HEK293 (cell line): ENCODE data around the gene CIITA.

ENCODE experiments used
- CTCF ChIA-PET: fragments of 350-600 bp; formaldehyde crosslinking; extraction: SDS; loops from one replicate; lab custom pipeline; 2021; ENCODE audit warnings: antibody characterized with exemption; lab: Yijun Ruan, JAX
- POLR2A ChIA-PET: fragments of 300-600 bp; formaldehyde crosslinking; extraction: SDS; loops from one replicate; lab custom pipeline; 2020; ENCODE audit warnings: antibody characterized with exemption, inconsistent platforms; lab: Yijun Ruan, JAX
- H3K27ac ChIP-seq: fragments of 200-500 bp; sonication (Bioruptor generic); 2 replicates; pipeline ENCODE4 v1.5.1; 2014; ENCODE audit warnings: low read depth, low read length, control low read depth, inconsistent platforms; ENCODE audit errors: extremely low read depth
- H3K36me3 ChIP-seq, 2 experiments: fragments of 200-500 bp in 1 of 2; sonication (Bioruptor generic) in 1 of 2; 1 replicate in 1 of 2; 2 replicates in 1 of 2; pipeline ENCODE4 v1.5.1; 2014 to 2017; ENCODE audit warnings: inconsistent platforms in 2 of 2, low read length in 2 of 2; ENCODE audit not compliant: control insufficient read depth in 2 of 2, insufficient read depth in 1 of 2
- H3K4me1 ChIP-seq: fragments of 200-500 bp; sonication (Bioruptor generic); 2 replicates; pipeline ENCODE4 v1.5.1; 2014; ENCODE audit warnings: mild to moderate bottlenecking, low read length, inconsistent platforms; ENCODE audit not compliant: control insufficient read depth, insufficient read depth
- H3K4me3 ChIP-seq: 2 replicates; pipeline ENCODE4 v1.5.1; 2011; ENCODE audit warnings: low read depth, mild to moderate bottlenecking, control low read depth, low read length, moderate library complexity
- H3K9me3 ChIP-seq: fragments of 200-500 bp; sonication (Bioruptor generic); 2 replicates; pipeline ENCODE4 v1.5.1; 2014; ENCODE audit warnings: low read depth, low read length, inconsistent platforms; ENCODE audit not compliant: control insufficient read depth, insufficient read depth
- BCL11B ChIP-seq: fragments of 450-650 bp; formaldehyde crosslinking; IDR thresholded peaks from 2 replicates; pipeline ENCODE4 v1.5.1; 2016; ENCODE audit warnings: low read depth, missing biosample characterization, missing genetic modification characterization
- FEZF1 ChIP-seq: fragments of 450-650 bp; formaldehyde crosslinking; IDR thresholded peaks from 2 replicates; pipeline ENCODE4 v1.5.1; 2016; ENCODE audit warnings: missing biosample characterization, missing genetic modification characterization
- GLIS1 ChIP-seq: fragments of 450-650 bp; formaldehyde crosslinking; IDR thresholded peaks from 2 replicates; pipeline ENCODE4 v1.5.1; 2016; ENCODE audit warnings: missing biosample characterization, missing genetic modification characterization
- KLF1 ChIP-seq: fragments of 450-650 bp; formaldehyde crosslinking; IDR thresholded peaks from 2 replicates; pipeline ENCODE4 v1.5.1; 2016; ENCODE audit warnings: missing biosample characterization, missing genetic modification characterization
- MYNN ChIP-seq: fragments of 450-650 bp; formaldehyde crosslinking; IDR thresholded peaks from 2 replicates; pipeline ENCODE4 v1.5.1; 2016; ENCODE audit warnings: missing biosample characterization, missing genetic modification characterization, borderline replicate concordance
- OVOL3 ChIP-seq: fragments of 450-650 bp; formaldehyde crosslinking; IDR thresholded peaks from 2 replicates; pipeline ENCODE4 v1.5.1; 2016; ENCODE audit warnings: missing biosample characterization, missing genetic modification characterization
- PRDM2 ChIP-seq: fragments of 450-650 bp; formaldehyde crosslinking; IDR thresholded peaks from 2 replicates; pipeline ENCODE4 v1.5.1; 2016; ENCODE audit warnings: missing biosample characterization, missing genetic modification characterization, borderline replicate concordance
- SALL2 ChIP-seq: fragments of 450-650 bp; formaldehyde crosslinking; IDR thresholded peaks from 2 replicates; pipeline ENCODE4 v1.5.0; 2017; ENCODE audit warnings: missing biosample characterization, mild to moderate bottlenecking, missing genetic modification characterization, borderline replicate concordance
- TCF7L2 ChIP-seq: IDR thresholded peaks from 2 replicates; pipeline ENCODE4 v1.6.1; 2011; ENCODE audit warnings: low read depth, mild to moderate bottlenecking, inconsistent platforms, low read length, moderate library complexity, borderline replicate concordance
- ZBTB8A ChIP-seq: fragments of 450-650 bp; formaldehyde crosslinking; IDR thresholded peaks from 2 replicates; pipeline ENCODE4 v1.5.1; 2016; ENCODE audit warnings: missing biosample characterization, missing genetic modification characterization
- ZNF121 ChIP-seq: fragments of 450-650 bp; formaldehyde crosslinking; IDR thresholded peaks from 2 replicates; pipeline ENCODE4 v1.5.1; 2016; ENCODE audit warnings: missing biosample characterization, missing genetic modification characterization
- ZNF223 ChIP-seq: fragments of 450-650 bp; formaldehyde crosslinking; IDR thresholded peaks from 2 replicates; pipeline ENCODE4 v1.5.1; 2016; ENCODE audit warnings: missing biosample characterization, missing genetic modification characterization
- ZNF324 ChIP-seq: fragments of 450-650 bp; formaldehyde crosslinking; IDR thresholded peaks from 2 replicates; pipeline ENCODE4 v1.5.1; 2016; ENCODE audit warnings: missing biosample characterization, missing genetic modification characterization
- ZNF510 ChIP-seq: fragments of 450-650 bp; formaldehyde crosslinking; IDR thresholded peaks from 2 replicates; pipeline ENCODE4 v1.5.1; 2018; ENCODE audit warnings: mild to moderate bottlenecking, missing genetic modification characterization, missing biosample characterization; ENCODE audit not compliant: insufficient replicate concordance
- ZNF518A ChIP-seq: fragments of 450-650 bp; formaldehyde crosslinking; conservative IDR thresholded peaks from 2 replicates; pipeline ENCODE4 v1.5.1; 2016; ENCODE audit warnings: low read depth, missing biosample characterization, missing genetic modification characterization
- ZNF544 ChIP-seq: fragments of 450-650 bp; formaldehyde crosslinking; IDR thresholded peaks from 2 replicates; pipeline ENCODE4 v1.5.0; 2017; ENCODE audit warnings: missing biosample characterization, missing genetic modification characterization
- ZNF777 ChIP-seq: fragments of 450-650 bp; formaldehyde crosslinking; IDR thresholded peaks from 2 replicates; pipeline ENCODE4 v1.5.1; 2017; ENCODE audit warnings: missing biosample characterization, missing genetic modification characterization, borderline replicate concordance
- TF ChIP-seq, protein P1 (sequence below): fragments of 450-650 bp; formaldehyde crosslinking; IDR thresholded peaks from 2 replicates; pipeline ENCODE4 v1.5.1; 2016; ENCODE audit warnings: missing biosample characterization, missing genetic modification characterization

CIITA gene

DNA sequence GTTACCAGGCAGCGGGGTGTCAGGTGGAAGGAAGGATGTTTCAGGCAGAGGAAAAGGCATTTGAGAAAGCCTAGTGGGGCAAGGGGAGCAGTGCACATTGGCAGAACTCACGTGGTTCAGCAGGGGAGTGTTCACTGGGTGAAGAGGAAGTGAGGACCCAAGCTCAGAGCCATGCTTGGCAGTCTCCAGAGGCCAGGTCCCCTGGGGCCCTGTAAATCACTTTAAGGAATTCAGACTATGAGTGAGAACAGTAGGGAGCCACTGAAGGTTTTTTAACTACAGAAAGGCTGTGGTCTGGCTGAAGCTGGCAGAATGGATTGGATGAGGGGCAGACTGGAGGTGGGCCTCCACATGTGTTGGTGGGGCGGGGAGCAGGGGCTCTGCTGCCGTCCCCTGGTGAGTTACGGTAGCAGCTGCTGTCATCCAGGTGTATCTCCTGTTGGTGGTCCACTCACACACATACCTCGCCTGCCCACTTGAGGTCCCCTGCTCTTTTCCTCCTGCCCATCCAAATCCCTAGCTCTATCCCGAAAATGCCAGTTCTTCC lies 72.5 kb downstream of the CIITA start (continued):
- TF ChIP-seq GLIS1 (tag by site-specific recombination) (peak; percentile 65), ZNF121 (no peak), KLF1 (tag by site-specific recombination) (no peak), PRDM2 (tag by site-specific recombination) (no peak), ZNF518A (tag by site-specific recombination) (no peak), ZNF223 (tag by site-specific recombination) (no peak)
- TF ChIP-seq, protein P1, sequence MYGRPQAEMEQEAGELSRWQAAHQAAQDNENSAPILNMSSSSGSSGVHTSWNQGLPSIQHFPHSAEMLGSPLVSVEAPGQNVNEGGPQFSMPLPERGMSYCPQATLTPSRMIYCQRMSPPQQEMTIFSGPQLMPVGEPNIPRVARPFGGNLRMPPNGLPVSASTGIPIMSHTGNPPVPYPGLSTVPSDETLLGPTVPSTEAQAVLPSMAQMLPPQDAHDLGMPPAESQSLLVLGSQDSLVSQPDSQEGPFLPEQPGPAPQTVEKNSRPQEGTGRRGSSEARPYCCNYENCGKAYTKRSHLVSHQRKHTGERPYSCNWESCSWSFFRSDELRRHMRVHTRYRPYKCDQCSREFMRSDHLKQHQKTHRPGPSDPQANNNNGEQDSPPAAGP (tag by site-specific recombination): no peak

DNA sequence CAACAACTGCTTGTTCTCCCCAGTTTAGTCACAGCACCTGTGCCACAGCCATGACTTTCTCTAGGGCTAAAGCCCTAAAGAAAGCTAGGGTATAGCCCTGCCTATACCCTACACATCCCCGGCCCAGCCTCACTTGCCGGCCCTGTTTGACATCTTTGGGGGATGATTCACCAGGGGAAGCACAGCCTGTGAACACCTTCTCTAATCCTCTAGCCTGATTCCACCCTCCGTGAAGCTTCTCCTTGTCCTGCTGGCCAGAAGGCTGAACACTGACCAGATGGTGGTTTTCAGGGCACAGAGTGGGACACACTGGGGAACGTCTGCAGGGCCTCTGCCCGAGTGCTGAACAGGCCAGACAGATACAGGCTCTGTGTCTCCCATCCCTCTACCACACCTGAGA lies 73.4 kb downstream of the CIITA start:
- H3K27ac ChIP-seq: no peak overlapping the region
- ChIA-PET POLR2A (interaction anchor here (2.9 kb wide), 1 partner anchor 305 kb away, joined by 13 read pairs; the partner anchor contains the start of gene SOCS1), CTCF (interaction anchor here (0.5 to 8.0 kb wide), 9 partner anchors 12 to 1144 kb away, joined by 3 to 72 read pairs (median 4); partner anchors contain the start of gene SOCS1)
- H3K9me3 ChIP-seq: no peaks in the 10 kb centered on the region
- TF ChIP-seq ZBTB8A (tag by site-specific recombination) (no peak), BCL11B (tag by site-specific recombination) (no peak), ZNF510 (tag by site-specific recombination) (no peak), SALL2 (no peak), ZNF324 (tag by site-specific recombination) (no peak), OVOL3 (tag by site-specific recombination) (no peak), TCF7L2 (no peak), ZNF777 (tag by site-specific recombination) (no peak), FEZF1 (tag by site-specific recombination) (no peak), MYNN (tag by site-specific recombination) (no peak), PRDM2 (tag by site-specific recombination) (no peak), ZNF544 (tag by site-specific recombination) (no peak)
- H3K4me3 ChIP-seq: no peak overlapping the region
- no peaks in the 10 kb centered on the region for H3K36me3 ChIP-seq
- peaks cover 23% of the 10 kb centered on the region for H3K4me1 ChIP-seq
